Neutrophil (primary cell): Measurements from ENCODE around the gene VWA8.
A peak's percentile ranks its signal among the peaks of the same experiment; 100 is the strongest.

Experiments
- H3K27ac ChIP-seq: fragments of 200-600 bp; sonication (generic); 2 replicates; pipeline ENCODE4 v1.5.1; 2016; ENCODE audit warnings: mild to moderate bottlenecking, moderate library complexity
- H3K27me3 ChIP-seq: fragments of 200-600 bp; sonication (generic); 2 replicates; pipeline ENCODE4 v1.6.0; 2016; ENCODE audit warnings: mild to moderate bottlenecking
- H3K36me3 ChIP-seq: fragments of 200-600 bp; sonication (generic); 2 replicates; pipeline ENCODE4 v1.5.1; 2017
- H3K4me1 ChIP-seq, 2 experiments: fragments of 200-600 bp in 1 of 2; sonication (generic) in 1 of 2; 1 replicate in 1 of 2; 2 replicates in 1 of 2; pipeline versions ENCODE4 v1.5.1 to v1.6.1; 2013 to 2016; ENCODE audit warnings: low read depth in 1 of 2, low read length in 1 of 2, mild to moderate bottlenecking in 1 of 2, moderate library complexity in 1 of 2; ENCODE audit not compliant: control insufficient read depth in 1 of 2, insufficient read depth in 1 of 2
- H3K4me3 ChIP-seq, 2 experiments: fragments of 200-600 bp in 1 of 2; sonication (generic) in 1 of 2; 1 replicate in 1 of 2; 2 replicates in 1 of 2; pipeline ENCODE4 v1.5.1; 2013 to 2016; ENCODE audit warnings: low read depth in 1 of 2, low read length in 1 of 2, mild to moderate bottlenecking in 1 of 2, moderate library complexity in 1 of 2
- H3K9me3 ChIP-seq: fragments of 200-600 bp; sonication (generic); 2 replicates; pipeline ENCODE4 v1.5.1; 2016
- TF ChIP-seq, protein P1 (sequence below): fragments of 200-600 bp; sonication (generic); IDR thresholded peaks from 2 replicates; pipeline ENCODE4 v1.5.1; 2016; ENCODE audit warnings: antibody characterized with exemption

VWA8 gene

DNA sequence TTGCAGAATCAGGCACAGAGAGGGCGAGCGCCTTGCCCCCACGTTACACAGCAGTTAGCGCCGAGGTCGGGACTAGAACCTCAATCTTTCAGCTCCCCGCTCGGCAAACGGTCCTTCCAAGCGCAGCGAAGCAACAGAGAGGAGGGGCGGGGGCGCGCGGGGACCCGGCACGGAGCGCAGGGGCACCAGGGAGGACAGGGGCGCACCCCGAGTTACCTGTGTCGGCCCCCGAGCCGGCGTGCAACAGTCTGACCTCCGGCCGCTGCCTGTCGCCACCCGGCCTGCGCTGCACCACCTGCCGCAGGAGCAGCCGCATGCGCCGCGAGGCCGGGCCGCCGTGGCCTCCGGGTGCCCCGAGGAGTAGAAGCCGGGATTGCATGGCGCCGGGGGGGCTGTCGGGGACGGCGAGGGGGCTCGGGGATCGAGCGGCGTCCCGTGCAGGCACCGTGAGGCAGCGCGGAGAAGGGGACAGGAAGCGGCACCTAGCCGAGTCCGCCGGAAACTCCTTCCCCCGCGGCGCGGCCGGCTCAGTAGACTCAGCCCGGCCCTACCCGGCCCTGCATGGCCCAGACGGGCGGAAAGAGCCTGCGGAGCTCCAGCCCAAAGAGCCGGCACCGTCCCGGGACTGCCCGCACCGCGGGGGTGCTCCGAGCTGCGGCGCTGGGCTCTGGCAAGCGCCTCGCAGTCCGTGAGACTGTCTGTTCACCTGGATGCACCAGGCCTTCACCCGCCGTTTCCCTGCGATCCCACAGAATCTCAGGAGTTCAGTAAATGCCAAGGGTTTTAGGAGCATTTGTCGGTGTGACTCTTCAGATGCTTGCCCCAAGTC, at the start of gene VWA8:
TSS of gene VWA8 (minus strand) at position 473 of the 829 bp plus-strand sequence. CDS start at position 379, 94 bp downstream.
- Histone ChIP-seq H3K4me3 (peak within 1 kb of the TSS; percentile 53 to 73), H3K9me3 (no peaks in the 10 kb centered on the region), H3K27ac (peak within 1 kb of the TSS; percentile 55), H3K4me1 (peaks cover 14 to 16% of the 10 kb centered on the region in 2 experiments), H3K36me3 (no peaks in the 10 kb centered on the region), H3K27me3 (peaks cover 45% of the 10 kb centered on the region)
- TF ChIP-seq, protein P1, sequence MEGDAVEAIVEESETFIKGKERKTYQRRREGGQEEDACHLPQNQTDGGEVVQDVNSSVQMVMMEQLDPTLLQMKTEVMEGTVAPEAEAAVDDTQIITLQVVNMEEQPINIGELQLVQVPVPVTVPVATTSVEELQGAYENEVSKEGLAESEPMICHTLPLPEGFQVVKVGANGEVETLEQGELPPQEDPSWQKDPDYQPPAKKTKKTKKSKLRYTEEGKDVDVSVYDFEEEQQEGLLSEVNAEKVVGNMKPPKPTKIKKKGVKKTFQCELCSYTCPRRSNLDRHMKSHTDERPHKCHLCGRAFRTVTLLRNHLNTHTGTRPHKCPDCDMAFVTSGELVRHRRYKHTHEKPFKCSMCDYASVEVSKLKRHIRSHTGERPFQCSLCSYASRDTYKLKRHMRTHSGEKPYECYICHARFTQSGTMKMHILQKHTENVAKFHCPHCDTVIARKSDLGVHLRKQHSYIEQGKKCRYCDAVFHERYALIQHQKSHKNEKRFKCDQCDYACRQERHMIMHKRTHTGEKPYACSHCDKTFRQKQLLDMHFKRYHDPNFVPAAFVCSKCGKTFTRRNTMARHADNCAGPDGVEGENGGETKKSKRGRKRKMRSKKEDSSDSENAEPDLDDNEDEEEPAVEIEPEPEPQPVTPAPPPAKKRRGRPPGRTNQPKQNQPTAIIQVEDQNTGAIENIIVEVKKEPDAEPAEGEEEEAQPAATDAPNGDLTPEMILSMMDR, result no peak

DNA sequence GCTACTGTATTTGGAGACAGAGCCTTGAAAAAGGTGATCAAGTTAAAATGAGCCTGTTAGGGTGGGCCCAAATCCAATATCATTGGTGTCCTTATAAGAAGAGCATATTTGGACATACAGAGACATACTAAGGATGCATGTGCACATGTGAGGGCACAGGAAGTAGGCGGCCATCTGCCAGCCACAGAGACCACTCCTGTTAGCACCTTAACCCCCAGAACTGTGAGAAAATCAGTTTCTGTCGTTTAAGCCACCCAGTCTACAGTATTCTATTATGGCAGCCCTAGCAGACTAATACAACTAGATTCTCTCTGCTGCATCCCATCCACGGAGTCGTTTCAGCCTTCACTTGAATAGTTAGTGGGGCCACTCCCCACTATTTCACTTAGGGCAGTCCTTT, 48.1 kb upstream of the VWA8 start:
- Histone ChIP-seq H3K4me1 (no peaks in the 10 kb centered on the region), H3K4me3 (no peak overlapping the region), H3K36me3 (no peaks in the 10 kb centered on the region), H3K9me3 (no peaks in the 10 kb centered on the region), H3K27me3 (no peaks in the 10 kb centered on the region), H3K27ac (no peak overlapping the region)
- TF ChIP-seq, protein P1, result no peak

DNA sequence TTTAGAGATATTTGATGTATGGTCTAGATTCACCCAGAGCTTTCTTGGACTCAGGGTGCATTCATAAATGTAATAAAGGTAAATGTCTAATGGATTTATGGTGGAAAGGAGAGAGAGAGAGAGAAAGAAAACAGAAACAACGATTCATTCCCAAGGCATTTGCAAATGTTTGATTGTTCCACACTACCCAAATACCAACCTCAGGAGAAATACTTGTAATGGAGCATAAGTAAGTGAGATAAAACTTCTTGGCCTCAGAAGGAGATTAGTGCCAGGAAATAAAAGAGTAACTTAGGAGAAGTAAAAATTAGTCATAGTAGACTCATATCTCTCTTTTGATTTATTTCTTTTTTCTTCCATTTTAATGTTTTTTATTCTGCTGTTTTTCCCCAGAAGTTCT, 46.9 kb upstream of the VWA8 start:
- H3K36me3 ChIP-seq, result no peaks in the 10 kb centered on the region
- no peaks in the 10 kb centered on the region for H3K27me3 ChIP-seq
- TF ChIP-seq, protein P1, result no peak
- H3K4me3 ChIP-seq, result no peak overlapping the region
- no peak overlapping the region for H3K27ac ChIP-seq
- no peaks in the 10 kb centered on the region for H3K4me1 ChIP-seq
- H3K9me3 ChIP-seq, result no peaks in the 10 kb centered on the region

DNA sequence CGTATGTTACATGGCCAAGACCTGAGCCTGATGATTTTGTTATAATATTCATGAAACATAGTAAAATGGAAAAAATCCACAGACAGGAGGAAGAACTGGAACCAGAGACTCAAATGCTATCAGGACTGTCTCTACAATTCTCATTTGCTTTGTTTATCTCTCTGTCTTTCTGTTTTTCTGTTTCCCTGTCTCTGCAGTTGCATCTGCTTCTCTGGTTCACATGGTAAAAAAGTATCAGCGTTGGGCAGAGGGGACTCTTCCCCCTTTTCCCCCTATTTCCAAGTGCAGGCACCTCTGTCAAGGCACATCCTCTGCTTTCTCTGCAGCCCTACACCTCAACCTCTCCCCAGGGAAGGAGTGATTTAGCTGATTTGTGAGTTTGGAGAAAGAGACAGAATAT, 41.2 kb upstream of the VWA8 start:
- no peaks in the 10 kb centered on the region for H3K9me3 ChIP-seq
- H3K4me1 ChIP-seq, result no peaks in the 10 kb centered on the region
- no peak overlapping the region for H3K27ac ChIP-seq
- no peak overlapping the region for H3K4me3 ChIP-seq
- H3K36me3 ChIP-seq, result no peaks in the 10 kb centered on the region
- no peaks in the 10 kb centered on the region for H3K27me3 ChIP-seq
- TF ChIP-seq, protein P1, result no peak

DNA sequence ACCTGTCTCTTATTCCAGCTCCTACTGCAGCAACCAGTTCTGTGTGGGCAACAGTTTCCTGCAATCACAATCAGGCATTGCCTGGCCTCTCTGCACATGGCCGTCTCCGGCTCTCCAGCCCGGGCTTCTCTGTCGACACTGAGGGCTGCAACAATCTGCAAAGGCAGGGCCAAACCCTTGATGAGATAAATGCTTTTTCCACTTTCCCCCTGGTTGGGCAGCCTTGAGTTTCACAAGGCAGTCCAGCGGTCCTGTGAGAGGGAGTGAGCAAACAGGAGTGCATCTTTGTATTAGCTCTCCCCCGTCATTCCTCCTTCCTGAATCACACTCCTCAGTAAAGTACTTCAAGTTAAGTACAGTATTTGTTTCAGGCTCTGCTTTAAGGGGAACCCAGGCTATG, 40.7 kb upstream of the VWA8 start:
- Histone ChIP-seq H3K27me3 (no peaks in the 10 kb centered on the region), H3K27ac (no peak overlapping the region), H3K4me3 (no peak overlapping the region), H3K4me1 (no peaks in the 10 kb centered on the region), H3K9me3 (no peaks in the 10 kb centered on the region), H3K36me3 (no peaks in the 10 kb centered on the region)
- TF ChIP-seq, protein P1, result no peak
